ENCODE measurements around the gene UNC5CL. TPM values are rescaled to one million over a fixed set of nuclear protein-coding genes. Genes with fewer than 3 reads are reported as not detected.

Gene UNC5CL
- total and polyA plus RNA-seq, 9 of the 15 experiments (the other 6 are each of a cell fraction or from before 2014, with no cell fraction given), result 0.07 to 1.8 (median 0.62) TPM; not detected in 1

- TF ChIP-seq RBM34 (IDR thresholded peaks at IDR 0.05; ENCODE audit: borderline replicate concordance, insufficient read depth, low read length), result no peak
- TF ChIP-seq MAFK (IDR thresholded peaks at IDR 0.05; ENCODE audit: low read length), result 0 out of 2 replicates have a peak, but pooled peaks have one; percentile 34
- peak; percentile 41; the same call in 1 of the 2 replicates for TF ChIP-seq L3MBTL2 (IDR thresholded peaks at IDR 0.05)
- TF ChIP-seq CTCF (IDR thresholded peaks at IDR 0.05 in 2 of 3, conservative IDR thresholded peaks at IDR 0.05 in 1 of 3; ENCODE audit: insufficient read depth in 2 of 3, low read depth in 1 of 3, low read length in 3 of 3), result peak; percentile 74 to 80 (median 78)
- TF ChIP-seq CBFB (CRISPR knock-in tag; IDR thresholded peaks at IDR 0.05), result no peak
- TF ChIP-seq ZNF76 (CRISPR knock-in tag; IDR thresholded peaks at IDR 0.05; ENCODE audit: borderline replicate concordance), result no peak
- no peak for TF ChIP-seq ZNF407 (IDR thresholded peaks at IDR 0.05; ENCODE audit: low read depth)
- TF ChIP-seq ESRRA (IDR thresholded peaks at IDR 0.05; ENCODE audit: borderline replicate concordance, low read depth), result peak; percentile 93
- peak; percentile 54 for TF ChIP-seq CREM (IDR thresholded peaks at IDR 0.05; ENCODE audit: low read depth)
- no peak for TF ChIP-seq HNRNPLL (IDR thresholded peaks at IDR 0.05; ENCODE audit: low read depth, low read length, poor library complexity, severe bottlenecking)
- no peak for TF ChIP-seq RNF2 (IDR thresholded peaks at IDR 0.05)
- 0 out of 2 replicates have a peak, but pooled peaks have one; percentile 33 for TF ChIP-seq SMC3 (conservative IDR thresholded peaks at IDR 0.05; ENCODE audit: insufficient read depth, low read depth, low read length)
- no peak for TF ChIP-seq NR2F6 (CRISPR knock-in tag; IDR thresholded peaks at IDR 0.05)
- TF ChIP-seq TFAP4 (CRISPR knock-in tag; IDR thresholded peaks at IDR 0.05; ENCODE audit: borderline replicate concordance), result peak; percentile 35; the same call in 1 of the 2 replicates
- TF ChIP-seq CBX3 (IDR thresholded peaks at IDR 0.05; ENCODE audit: borderline replicate concordance in 1 of 2, low read length in 2 of 2), result peak in 1 of 2 experiments; percentile 56; a peak in 1 of 3 replicates
- peak; percentile 53; the same call in 1 of the 2 replicates for TF ChIP-seq ZNF384 (IDR thresholded peaks at IDR 0.05; ENCODE audit: low read depth, low read length)
- 0 out of 2 replicates have a peak, but pooled peaks have one; percentile 57 for TF ChIP-seq ZKSCAN1 (IDR thresholded peaks at IDR 0.05; ENCODE audit: low read depth, low read length)
- no peak for TF ChIP-seq CCAR2 (IDR thresholded peaks at IDR 0.05; ENCODE audit: low read depth, low read length)
- TF ChIP-seq ZFP36 (IDR thresholded peaks at IDR 0.05; ENCODE audit: low read depth, low read length, partially characterized antibody), result peak; percentile 14
Measured at GRCh38 chr6:40999569-40999968, 39.5 kb downstream of the UNC5CL start (continued).

Data from K562 (cell line).